Body of pancreas (tissue), 4 donors: ENCODE results near the gene SEPHS1. TPM values are rescaled to one million over a fixed set of nuclear protein-coding genes. Genes with fewer than 3 reads are reported as not detected.
A peak's percentile ranks its signal among the peaks of the same experiment; 100 is the strongest.

ENCODE experiments used
- ATAC-seq: fragments of 150-250 bp; one replicate; pipeline ENCODE4 v1.9.1; 2016
- DNase-seq, 4 donors: peaks; one replicate each; pipeline ENCODE4 v3.0.0-alpha.2; 2019
- H3K27ac ChIP-seq, 4 donors: fragments of 200-600 bp; sonication (generic); 1 replicate in 3 of 4; 2 replicates in 1 of 4; pipeline versions ENCODE4 v1.5.1 to v1.6.1; 2016 to 2019; ENCODE audit warnings: mild to moderate bottlenecking in 1 of 4, mixed read lengths in 1 of 4, moderate library complexity in 1 of 4
- H3K27me3 ChIP-seq, 2 donors: fragments of 200-600 bp; sonication (generic); one replicate each; pipeline ENCODE4 v1.6.0; 2016; ENCODE audit warnings: mild to moderate bottlenecking in 1 of 2
- H3K36me3 ChIP-seq, 2 donors: fragments of 200-600 bp; sonication (generic); replicated peaks in 1 of 2; 2 replicates each; pipeline ENCODE4 v1.5.1; 2016; ENCODE audit warnings: low read depth in 2 of 2; ENCODE audit not compliant: insufficient read depth in 1 of 2
- H3K4me1 ChIP-seq: fragments of 200-600 bp; sonication (generic); one replicate; pipeline ENCODE4 v1.6.0; 2016
- H3K4me3 ChIP-seq, 2 donors: fragments of 200-600 bp; sonication (generic); 1 replicate in 1 of 2; 2 replicates in 1 of 2; pipeline ENCODE4 v1.5.1; 2016 to 2019
- H3K9me3 ChIP-seq, 3 donors: fragments of 200-600 bp; sonication (generic); 1 replicate in 2 of 3; 2 replicates in 1 of 3; pipeline ENCODE4 v1.5.1; 2016
- POLR2A ChIP-seq, 3 donors: fragments of 450-650 bp; IDR thresholded peaks; one replicate each; pipeline ENCODE4 v1.6.1; 2016; ENCODE audit warnings: antibody characterized with exemption in 3 of 3, mild to moderate bottlenecking in 2 of 3
- WGBS, 2 donors: methylation state at CpG; one replicate each; pipeline ENCODE4 v1.1.5; 2017; 5-methylcytosine and 5-hydroxymethylcytosine counted together
- intact Hi-C: fragments of 100-400 bp; cut with DNase I; formaldehyde crosslinking; loops from one replicate; pipeline ENCODE4 v1.15.1; 2023
- total RNA-seq, 2 donors: library from RNA; depleted of rRNA; stranded (reverse); fragments of >200 nt; gene quantifications; one replicate each; pipeline ENCODE4 v1.1.0, GENCODE V29; 2016
- TF ChIP-seq, protein P1 (sequence below), 7 experiments: fragments of 450-650 bp in 4 of 7; fragments of 200-600 bp in 3 of 7; sonication (generic) in 3 of 7; IDR thresholded peaks; one replicate each; pipeline ENCODE4 v1.5.1; 2016 to 2019; ENCODE audit warnings: antibody characterized with exemption in 7 of 7

Gene SEPHS1
- total RNA-seq, 2 donors from 2014 or later = 17.6 to 21.8 TPM

DNA sequence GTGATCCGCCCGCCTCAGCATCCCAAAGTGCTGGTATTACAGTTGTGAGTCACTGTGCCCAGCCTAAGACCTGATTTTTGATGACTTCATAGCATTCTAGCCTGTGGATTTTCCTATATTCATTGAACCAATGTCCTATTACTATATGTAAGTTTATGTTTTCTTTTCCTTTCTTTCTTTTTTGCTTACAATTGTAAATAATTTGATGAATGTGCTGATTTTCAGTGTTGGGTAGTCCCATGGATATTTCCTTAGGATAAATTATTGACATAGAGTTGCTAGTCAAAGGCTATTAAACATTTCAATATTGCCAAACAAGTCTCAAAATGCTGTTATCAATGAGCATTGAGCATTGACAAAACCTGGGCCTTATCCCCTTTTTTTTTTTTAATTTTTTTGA lies 38.3 kb downstream of the SEPHS1 start:
- Histone ChIP-seq H3K27ac (no peak overlapping the region), H3K4me1 (no peaks in the 10 kb centered on the region), H3K36me3 (no peaks in the 10 kb centered on the region), H3K4me3 (no peak overlapping the region), H3K9me3 (no peaks in the 10 kb centered on the region), H3K27me3 (no peaks in the 10 kb centered on the region)
- ATAC-seq (no peak), DNase-seq (no peak)
- intact Hi-C loops = loop anchor here (10.0 kb wide), 1 partner anchor 145 kb away; the partner anchor contains the start of gene MCM10
- 86 to 88% methylated on average over 2 of the region's 2 CpGs for WGBS, 2 donors
- TF ChIP-seq, protein P1, sequence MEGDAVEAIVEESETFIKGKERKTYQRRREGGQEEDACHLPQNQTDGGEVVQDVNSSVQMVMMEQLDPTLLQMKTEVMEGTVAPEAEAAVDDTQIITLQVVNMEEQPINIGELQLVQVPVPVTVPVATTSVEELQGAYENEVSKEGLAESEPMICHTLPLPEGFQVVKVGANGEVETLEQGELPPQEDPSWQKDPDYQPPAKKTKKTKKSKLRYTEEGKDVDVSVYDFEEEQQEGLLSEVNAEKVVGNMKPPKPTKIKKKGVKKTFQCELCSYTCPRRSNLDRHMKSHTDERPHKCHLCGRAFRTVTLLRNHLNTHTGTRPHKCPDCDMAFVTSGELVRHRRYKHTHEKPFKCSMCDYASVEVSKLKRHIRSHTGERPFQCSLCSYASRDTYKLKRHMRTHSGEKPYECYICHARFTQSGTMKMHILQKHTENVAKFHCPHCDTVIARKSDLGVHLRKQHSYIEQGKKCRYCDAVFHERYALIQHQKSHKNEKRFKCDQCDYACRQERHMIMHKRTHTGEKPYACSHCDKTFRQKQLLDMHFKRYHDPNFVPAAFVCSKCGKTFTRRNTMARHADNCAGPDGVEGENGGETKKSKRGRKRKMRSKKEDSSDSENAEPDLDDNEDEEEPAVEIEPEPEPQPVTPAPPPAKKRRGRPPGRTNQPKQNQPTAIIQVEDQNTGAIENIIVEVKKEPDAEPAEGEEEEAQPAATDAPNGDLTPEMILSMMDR (IDR thresholded peaks at IDR 0.05) = no peak
- no peak for TF ChIP-seq POLR2A (IDR thresholded peaks at IDR 0.05)

DNA sequence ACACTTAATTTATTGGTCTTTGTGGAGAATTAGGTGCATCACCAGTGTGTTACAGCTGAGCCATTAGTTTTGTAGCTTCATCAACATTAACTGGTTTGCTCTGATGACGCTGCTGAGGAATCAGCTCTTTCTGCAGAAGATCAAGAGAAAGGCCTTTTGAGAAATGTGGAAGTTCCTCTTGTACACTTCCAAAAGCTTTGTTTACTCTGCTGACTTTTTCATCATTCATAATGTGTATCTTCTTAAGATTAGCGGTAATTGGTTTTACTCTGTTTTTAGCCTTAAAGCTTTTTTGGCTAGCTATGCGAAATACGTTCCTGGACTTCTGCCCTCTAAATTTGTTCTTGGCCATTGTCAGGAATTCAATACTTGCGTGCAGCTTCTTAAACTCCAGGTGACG lies 40.0 kb downstream of the SEPHS1 start:
- Histone ChIP-seq H3K9me3 (no peaks in the 10 kb centered on the region), H3K27ac (no peak overlapping the region), H3K4me3 (no peak overlapping the region), H3K36me3 (no peaks in the 10 kb centered on the region), H3K4me1 (no peaks in the 10 kb centered on the region), H3K27me3 (no peaks in the 10 kb centered on the region)
- intact Hi-C loops = loop anchor here (10.0 kb wide), 1 partner anchor 143 kb away; the partner anchor contains the start of gene MCM10
- DNase-seq = no peak
- no peak for ATAC-seq
- WGBS, 2 donors = 71 to 76% methylated on average over 6 of the region's 6 CpGs
- TF ChIP-seq, protein P1 (IDR thresholded peaks at IDR 0.05) = no peak
- no peak for TF ChIP-seq POLR2A (IDR thresholded peaks at IDR 0.05)

DNA sequence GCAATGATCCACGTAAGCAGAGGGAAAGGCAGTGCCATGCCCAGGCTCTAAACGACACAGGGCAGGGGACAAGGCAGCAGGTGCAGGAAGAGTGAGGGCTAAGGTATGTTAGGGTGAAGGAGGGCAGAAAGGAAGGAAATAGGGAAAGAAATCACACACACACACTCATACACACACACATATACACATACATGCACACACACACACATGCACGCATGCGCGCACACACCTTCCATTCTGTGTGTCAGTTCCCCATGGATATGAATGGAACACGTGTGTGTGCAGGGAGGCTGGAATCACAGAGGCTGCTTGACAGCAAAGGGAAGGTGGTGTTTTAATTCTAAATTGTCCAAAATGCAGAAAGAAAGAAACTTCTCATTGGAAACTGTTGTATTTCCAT lies 42.0 kb downstream of the SEPHS1 start:
- no peaks in the 10 kb centered on the region for H3K27me3 ChIP-seq
- ATAC-seq (no peak), DNase-seq (no peak)
- no peak overlapping the region for H3K27ac ChIP-seq
- no peak overlapping the region for H3K4me3 ChIP-seq
- intact Hi-C loops = loop anchor here (10.0 kb wide), 1 partner anchor 141 kb away; the partner anchor contains the start of gene MCM10
- no peaks in the 10 kb centered on the region for H3K9me3 ChIP-seq
- H3K4me1 ChIP-seq = peaks cover 12% of the 10 kb centered on the region
- no peaks in the 10 kb centered on the region for H3K36me3 ChIP-seq
- 79 to 82% methylated on average over 6 of the region's 6 CpGs for WGBS, 2 donors
- TF ChIP-seq POLR2A (IDR thresholded peaks at IDR 0.05) = no peak
- TF ChIP-seq, protein P1 (IDR thresholded peaks at IDR 0.05) = no peak

DNA sequence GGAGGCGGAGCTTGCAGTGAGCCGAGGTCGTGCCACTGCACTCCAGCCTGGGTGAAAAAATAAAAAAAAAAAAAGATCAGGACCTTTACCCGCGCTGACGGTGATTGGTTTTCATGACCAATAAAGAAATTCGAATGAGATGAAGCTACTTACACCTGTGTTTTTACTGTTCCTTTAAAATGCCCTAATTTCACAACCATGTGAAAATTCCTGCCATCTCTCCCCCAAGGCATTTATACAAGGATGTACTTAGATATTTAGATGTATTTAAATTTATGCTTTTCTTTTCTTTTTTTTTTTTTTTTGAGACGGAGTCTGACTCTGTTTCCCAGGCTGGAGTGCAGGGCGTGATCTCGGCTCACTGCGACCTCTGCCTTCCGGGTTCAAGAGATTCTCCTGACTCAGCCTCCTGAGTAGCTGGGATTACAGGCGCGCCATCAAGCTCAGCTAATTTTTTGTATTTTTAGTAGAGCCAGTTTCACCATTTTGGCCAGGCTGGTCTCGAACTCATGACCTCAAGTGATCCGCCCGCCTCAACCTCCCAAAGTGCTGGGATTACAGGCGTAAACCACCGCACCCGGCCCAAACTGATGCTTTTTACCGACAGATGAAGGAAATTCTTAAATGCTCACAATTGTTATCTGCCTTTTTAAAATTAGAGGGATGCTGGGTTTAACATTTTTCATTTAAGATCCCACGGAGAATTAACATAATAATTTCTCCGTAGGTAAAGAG lies 45.1 kb downstream of the SEPHS1 start:
- Histone ChIP-seq H3K4me1 (peaks cover 28% of the 10 kb centered on the region), H3K36me3 (no peaks in the 10 kb centered on the region), H3K27ac (peak overlapping the region in 2 of 4 donors; percentile 96 to 98), H3K4me3 (no peak overlapping the region), H3K27me3 (no peaks in the 10 kb centered on the region), H3K9me3 (no peaks in the 10 kb centered on the region)
- no peak for TF ChIP-seq POLR2A (IDR thresholded peaks at IDR 0.05)
- TF ChIP-seq, protein P1 (IDR thresholded peaks at IDR 0.05) = no peak
- WGBS, 2 donors = 72 to 73% methylated on average over 23 of the region's 23 CpGs
- intact Hi-C loops = loop anchor here (10.0 kb wide), 1 partner anchor 138 kb away; the partner anchor contains the start of gene MCM10
- no peak for ATAC-seq
- DNase-seq = no peak
